Ishikawa (cell line): ENCODE measurements around the gene DOCK1.

Experiments
- CEBPB ChIP-seq: IDR thresholded peaks from 2 replicates; pipeline ENCODE4 v1.6.1; 2012
- CREB1 ChIP-seq: IDR thresholded peaks from 2 replicates; pipeline ENCODE4 v1.6.1; 2012; ENCODE audit warnings: low read depth
- EGR1 ChIP-seq: IDR thresholded peaks from 2 replicates; pipeline ENCODE4 v1.6.1; 2012
- EP300 ChIP-seq: IDR thresholded peaks from 2 replicates; pipeline ENCODE4 v1.6.1; 2012; ENCODE audit warnings: borderline replicate concordance
- FOXM1 ChIP-seq: IDR thresholded peaks from 2 replicates; pipeline ENCODE4 v1.6.1; 2012; ENCODE audit warnings: low read depth, borderline replicate concordance
- NFIC ChIP-seq: IDR thresholded peaks from 2 replicates; pipeline ENCODE4 v1.6.1; 2012
- RAD21 ChIP-seq: IDR thresholded peaks from 2 replicates; pipeline ENCODE4 v1.6.1; 2012; ENCODE audit warnings: low read depth
- TAF1 ChIP-seq: IDR thresholded peaks from 2 replicates; pipeline ENCODE4 v1.6.1; 2012; ENCODE audit warnings: low read depth, mild to moderate bottlenecking
- TCF12 ChIP-seq: IDR thresholded peaks from 2 replicates; pipeline ENCODE4 v1.6.1; 2012; ENCODE audit warnings: low read depth
- TEAD4 ChIP-seq: IDR thresholded peaks from 2 replicates; pipeline ENCODE4 v1.6.1; 2012
- YY1 ChIP-seq: IDR thresholded peaks from 2 replicates; pipeline ENCODE4 v1.6.1; 2012; ENCODE audit warnings: low read depth
- ZBTB7A ChIP-seq: IDR thresholded peaks from 2 replicates; pipeline ENCODE4 v1.6.1; 2012; ENCODE audit warnings: low read depth
- TF ChIP-seq, protein P1 (sequence below): IDR thresholded peaks from 2 replicates; pipeline ENCODE4 v1.6.1; 2012
- TF ChIP-seq, protein P2 (sequence below): IDR thresholded peaks from 2 replicates; pipeline ENCODE4 v1.6.1; 2012
- TF ChIP-seq, protein P3 (sequence below): IDR thresholded peaks from 2 replicates; pipeline ENCODE4 v1.6.1; 2012; ENCODE audit warnings: low read depth, mild to moderate bottlenecking

DOCK1 gene

DNA sequence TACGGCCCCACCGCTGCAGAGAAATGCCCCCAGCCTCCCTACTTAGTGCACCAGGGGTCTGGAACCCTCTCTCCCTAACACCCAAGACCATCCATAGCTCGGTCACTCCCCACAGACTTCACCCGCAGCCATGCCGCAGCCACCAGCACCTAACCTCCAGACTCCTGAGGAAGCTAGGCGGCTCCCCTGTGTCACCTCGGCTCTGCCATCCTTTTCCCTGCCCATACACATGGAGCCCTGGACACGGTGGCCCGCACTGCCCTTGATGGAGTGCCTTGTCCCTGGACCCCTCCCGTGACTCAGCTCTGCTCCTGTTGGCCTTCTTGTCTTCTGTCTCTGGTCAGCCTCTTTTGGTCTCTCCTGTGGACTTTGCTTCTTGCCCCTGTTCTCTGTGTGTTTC lies 183.7 kb downstream of the DOCK1 start:
- no peak for TF ChIP-seq EGR1
- TF ChIP-seq CREB1 = no peak
- TF ChIP-seq NFIC = no peak
- no peak for TF ChIP-seq RAD21
- TF ChIP-seq ZBTB7A = no peak
- no peak for TF ChIP-seq TEAD4
- no peak for TF ChIP-seq YY1
- no peak for TF ChIP-seq FOXM1
- TF ChIP-seq, protein P1, sequence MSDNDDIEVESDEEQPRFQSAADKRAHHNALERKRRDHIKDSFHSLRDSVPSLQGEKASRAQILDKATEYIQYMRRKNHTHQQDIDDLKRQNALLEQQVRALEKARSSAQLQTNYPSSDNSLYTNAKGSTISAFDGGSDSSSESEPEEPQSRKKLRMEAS = no peak
- no peak for TF ChIP-seq CEBPB
- no peak for TF ChIP-seq TAF1

DNA sequence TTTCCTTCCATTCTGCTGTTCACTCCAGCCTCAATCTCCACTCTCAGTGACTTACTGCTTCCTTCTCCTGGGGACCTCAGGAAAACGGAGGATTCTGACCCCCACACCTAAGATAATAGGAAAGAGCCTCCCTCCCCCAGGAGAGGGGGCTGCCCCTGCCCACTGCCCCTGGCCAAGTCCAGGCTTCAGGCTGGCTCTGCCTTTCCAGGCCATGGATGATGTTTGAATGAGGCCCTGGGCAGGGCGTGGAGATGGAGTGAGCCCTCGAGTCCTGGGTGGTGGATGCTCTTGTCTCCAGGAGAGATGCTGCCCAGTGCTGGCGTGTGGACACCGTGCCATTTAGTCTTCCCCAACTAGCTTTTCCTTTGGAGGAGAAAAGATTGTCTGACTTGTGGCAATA lies 184.2 kb downstream of the DOCK1 start:
- TF ChIP-seq ZBTB7A (no peak), TAF1 (no peak), TCF12 (no peak), EGR1 (no peak), EP300 (no peak), YY1 (no peak), RAD21 (no peak)
- TF ChIP-seq, protein P2, sequence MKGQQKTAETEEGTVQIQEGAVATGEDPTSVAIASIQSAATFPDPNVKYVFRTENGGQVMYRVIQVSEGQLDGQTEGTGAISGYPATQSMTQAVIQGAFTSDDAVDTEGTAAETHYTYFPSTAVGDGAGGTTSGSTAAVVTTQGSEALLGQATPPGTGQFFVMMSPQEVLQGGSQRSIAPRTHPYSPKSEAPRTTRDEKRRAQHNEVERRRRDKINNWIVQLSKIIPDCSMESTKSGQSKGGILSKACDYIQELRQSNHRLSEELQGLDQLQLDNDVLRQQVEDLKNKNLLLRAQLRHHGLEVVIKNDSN = no peak
- TF ChIP-seq, protein P1 = no peak

DNA sequence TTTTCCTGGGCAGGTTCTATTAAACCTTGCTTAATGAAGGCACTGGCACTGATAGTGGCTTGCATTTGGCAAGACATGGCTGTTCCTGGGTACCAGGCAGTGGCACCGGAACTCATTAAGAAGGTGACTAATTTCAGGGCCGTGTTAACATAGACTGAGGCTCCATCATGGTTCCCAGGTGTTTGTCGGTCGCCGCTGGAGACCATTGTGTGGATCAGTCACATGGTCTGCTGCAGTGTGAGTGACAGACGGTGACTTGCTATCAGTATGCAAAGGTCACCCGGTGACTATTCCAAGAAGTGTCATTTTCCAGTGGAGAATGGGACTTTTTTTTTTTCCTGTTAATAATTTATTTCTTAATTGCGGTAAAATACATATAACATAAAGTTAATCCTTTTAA lies 184.9 kb downstream of the DOCK1 start:
- TF ChIP-seq EGR1 = no peak
- TF ChIP-seq ZBTB7A = no peak
- no peak for TF ChIP-seq YY1
- TF ChIP-seq EP300 = no peak
- TF ChIP-seq CREB1 = no peak
- TF ChIP-seq TAF1 = no peak
- TF ChIP-seq TCF12 = no peak
- TF ChIP-seq RAD21 = no peak
- TF ChIP-seq FOXM1 = no peak
- TF ChIP-seq CEBPB = no peak
- TF ChIP-seq TEAD4 = no peak
- TF ChIP-seq, protein P2 = no peak
- TF ChIP-seq, protein P1 = no peak
- TF ChIP-seq, protein P3, sequence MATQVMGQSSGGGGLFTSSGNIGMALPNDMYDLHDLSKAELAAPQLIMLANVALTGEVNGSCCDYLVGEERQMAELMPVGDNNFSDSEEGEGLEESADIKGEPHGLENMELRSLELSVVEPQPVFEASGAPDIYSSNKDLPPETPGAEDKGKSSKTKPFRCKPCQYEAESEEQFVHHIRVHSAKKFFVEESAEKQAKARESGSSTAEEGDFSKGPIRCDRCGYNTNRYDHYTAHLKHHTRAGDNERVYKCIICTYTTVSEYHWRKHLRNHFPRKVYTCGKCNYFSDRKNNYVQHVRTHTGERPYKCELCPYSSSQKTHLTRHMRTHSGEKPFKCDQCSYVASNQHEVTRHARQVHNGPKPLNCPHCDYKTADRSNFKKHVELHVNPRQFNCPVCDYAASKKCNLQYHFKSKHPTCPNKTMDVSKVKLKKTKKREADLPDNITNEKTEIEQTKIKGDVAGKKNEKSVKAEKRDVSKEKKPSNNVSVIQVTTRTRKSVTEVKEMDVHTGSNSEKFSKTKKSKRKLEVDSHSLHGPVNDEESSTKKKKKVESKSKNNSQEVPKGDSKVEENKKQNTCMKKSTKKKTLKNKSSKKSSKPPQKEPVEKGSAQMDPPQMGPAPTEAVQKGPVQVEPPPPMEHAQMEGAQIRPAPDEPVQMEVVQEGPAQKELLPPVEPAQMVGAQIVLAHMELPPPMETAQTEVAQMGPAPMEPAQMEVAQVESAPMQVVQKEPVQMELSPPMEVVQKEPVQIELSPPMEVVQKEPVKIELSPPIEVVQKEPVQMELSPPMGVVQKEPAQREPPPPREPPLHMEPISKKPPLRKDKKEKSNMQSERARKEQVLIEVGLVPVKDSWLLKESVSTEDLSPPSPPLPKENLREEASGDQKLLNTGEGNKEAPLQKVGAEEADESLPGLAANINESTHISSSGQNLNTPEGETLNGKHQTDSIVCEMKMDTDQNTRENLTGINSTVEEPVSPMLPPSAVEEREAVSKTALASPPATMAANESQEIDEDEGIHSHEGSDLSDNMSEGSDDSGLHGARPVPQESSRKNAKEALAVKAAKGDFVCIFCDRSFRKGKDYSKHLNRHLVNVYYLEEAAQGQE = no peak
- no peak for TF ChIP-seq NFIC

DNA sequence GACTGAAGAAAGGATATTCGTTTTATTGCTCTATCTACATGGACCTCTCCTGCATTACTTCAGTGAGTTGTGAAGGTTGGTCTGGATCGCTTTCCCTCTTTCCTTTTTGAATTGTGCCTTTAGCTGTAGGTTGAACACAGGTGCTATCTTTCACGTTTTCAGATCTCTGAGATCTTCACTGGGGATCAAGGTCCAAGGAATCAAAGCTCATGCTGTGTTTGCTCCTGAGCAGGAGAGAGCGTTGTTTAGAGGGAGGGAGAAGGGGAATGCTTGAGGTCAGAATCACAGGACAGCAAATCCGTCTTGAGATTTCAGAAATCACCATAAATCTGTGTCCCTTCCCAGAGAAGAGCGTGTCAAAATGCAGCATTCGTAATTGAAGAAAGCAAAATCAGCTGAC lies 186.1 kb downstream of the DOCK1 start:
- TF ChIP-seq CEBPB (no peak), EGR1 (no peak), EP300 (no peak), TEAD4 (no peak), RAD21 (no peak), TCF12 (no peak), YY1 (no peak), FOXM1 (no peak), CREB1 (no peak), NFIC (no peak), ZBTB7A (no peak)
- TF ChIP-seq, protein P2 = no peak
- TF ChIP-seq, protein P3 = no peak

DNA sequence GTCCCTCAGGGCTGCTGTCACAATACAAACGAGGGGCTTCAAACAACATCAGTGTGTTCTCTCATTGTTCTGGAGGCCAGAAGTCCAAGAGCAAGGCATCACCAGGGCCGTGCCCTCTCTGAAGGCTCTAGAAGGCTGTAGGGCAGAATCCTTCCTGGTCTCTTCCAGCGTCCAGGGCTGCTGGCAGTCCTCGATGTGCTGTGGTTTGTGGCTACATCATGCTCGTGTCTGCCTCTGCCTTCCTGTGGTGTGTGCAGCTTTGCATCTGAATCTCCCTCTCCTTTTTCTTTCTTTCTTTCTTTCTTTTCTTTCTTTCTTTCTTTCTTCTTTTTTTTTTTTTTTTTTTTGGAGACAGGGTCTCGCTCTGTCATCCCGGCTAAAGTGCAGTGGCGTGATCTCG lies 187.7 kb downstream of the DOCK1 start:
- TF ChIP-seq FOXM1 (no peak), EGR1 (no peak), CEBPB (no peak), RAD21 (no peak)

DNA sequence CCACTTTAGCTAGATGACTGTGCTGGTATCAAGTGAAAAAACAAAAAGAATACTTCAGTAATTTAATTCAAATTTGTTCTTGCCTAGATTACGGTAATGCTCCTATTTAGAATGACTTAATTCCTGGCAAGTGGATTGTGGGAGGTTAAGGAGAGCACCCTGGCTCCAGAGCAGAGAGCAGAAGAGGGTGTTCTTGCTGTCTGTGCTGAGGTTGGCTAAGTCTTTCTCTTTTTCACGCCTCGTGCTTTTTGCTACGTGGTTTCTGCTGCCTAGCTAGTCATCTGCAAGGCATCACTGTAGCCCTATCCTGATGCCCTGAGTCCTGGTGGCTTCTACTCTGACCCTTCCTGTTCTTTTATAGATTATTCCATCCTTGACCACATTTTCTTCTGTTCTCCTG lies 189.8 kb downstream of the DOCK1 start:
- TF ChIP-seq NFIC (no peak), TAF1 (no peak), CEBPB (no peak), ZBTB7A (no peak), EGR1 (no peak), FOXM1 (no peak), EP300 (no peak), YY1 (no peak), CREB1 (no peak), TCF12 (no peak), RAD21 (no peak)
- TF ChIP-seq, protein P1 = no peak
- TF ChIP-seq, protein P3 = no peak
